Astrocyte (in vitro differentiated cells and primary cell): ENCODE data around the gene PRRG1.
A peak's percentile ranks its signal among the peaks of the same experiment; 100 is the strongest.
"Not testable (repeated sequence)": the region's sequence is repeated elsewhere in the genome, so short reads cannot be mapped to it uniquely, and the experiment has no call there.

Experiments
- EZH2 ChIP-seq: IDR thresholded peaks from 2 replicates; pipeline ENCODE4 v1.6.1; 2012; ENCODE audit warnings: mild to moderate bottlenecking, low read length, inconsistent platforms; ENCODE audit not compliant: insufficient read depth
- TF ChIP-seq, protein P1 (sequence below): IDR thresholded peaks from 2 replicates; pipeline ENCODE4 v1.5.1; 2011; ENCODE audit warnings: low read depth, mild to moderate bottlenecking, inconsistent platforms, low read length, moderate library complexity; ENCODE audit not compliant: insufficient read depth

DNA sequence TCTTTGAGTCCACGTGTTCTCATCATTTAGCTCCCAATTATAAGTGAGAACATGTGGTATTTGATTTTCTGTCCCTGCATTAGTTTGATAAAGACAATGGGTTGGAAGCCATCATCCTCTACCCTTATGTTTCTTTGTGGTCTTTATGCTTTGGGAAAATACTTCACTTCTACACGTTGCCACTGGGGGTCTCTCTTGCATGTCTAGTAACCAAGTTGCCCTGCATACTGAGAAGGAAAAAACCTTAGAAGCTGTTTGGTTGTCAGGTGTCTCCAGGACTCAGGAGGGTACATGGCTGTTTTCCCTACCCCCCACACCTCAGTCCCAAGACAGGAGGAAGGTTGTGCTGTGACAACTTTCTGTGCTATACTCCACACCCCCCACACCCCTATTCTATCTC, 146.6 kb downstream of the PRRG1 start:
- TF ChIP-seq, protein P1, sequence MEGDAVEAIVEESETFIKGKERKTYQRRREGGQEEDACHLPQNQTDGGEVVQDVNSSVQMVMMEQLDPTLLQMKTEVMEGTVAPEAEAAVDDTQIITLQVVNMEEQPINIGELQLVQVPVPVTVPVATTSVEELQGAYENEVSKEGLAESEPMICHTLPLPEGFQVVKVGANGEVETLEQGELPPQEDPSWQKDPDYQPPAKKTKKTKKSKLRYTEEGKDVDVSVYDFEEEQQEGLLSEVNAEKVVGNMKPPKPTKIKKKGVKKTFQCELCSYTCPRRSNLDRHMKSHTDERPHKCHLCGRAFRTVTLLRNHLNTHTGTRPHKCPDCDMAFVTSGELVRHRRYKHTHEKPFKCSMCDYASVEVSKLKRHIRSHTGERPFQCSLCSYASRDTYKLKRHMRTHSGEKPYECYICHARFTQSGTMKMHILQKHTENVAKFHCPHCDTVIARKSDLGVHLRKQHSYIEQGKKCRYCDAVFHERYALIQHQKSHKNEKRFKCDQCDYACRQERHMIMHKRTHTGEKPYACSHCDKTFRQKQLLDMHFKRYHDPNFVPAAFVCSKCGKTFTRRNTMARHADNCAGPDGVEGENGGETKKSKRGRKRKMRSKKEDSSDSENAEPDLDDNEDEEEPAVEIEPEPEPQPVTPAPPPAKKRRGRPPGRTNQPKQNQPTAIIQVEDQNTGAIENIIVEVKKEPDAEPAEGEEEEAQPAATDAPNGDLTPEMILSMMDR: peak; percentile 17
- not testable (repeated sequence) for TF ChIP-seq EZH2
